Activated T-cell treated with anti-CD3 and anti-CD28 coated beads for 48 hours (primary cell): Measurements from ENCODE around the gene ACVR1.

Experiments
- DNase-seq: peaks from one replicate; pipeline ENCODE4 v3.0.0-alpha.2; 2020; ENCODE audit warnings: low read depth

Gene ACVR1

GRCh38 chr2:157699009-157699408 lies 177.1 kb downstream of the ACVR1 start:
- no peak for DNase-seq

DNA sequence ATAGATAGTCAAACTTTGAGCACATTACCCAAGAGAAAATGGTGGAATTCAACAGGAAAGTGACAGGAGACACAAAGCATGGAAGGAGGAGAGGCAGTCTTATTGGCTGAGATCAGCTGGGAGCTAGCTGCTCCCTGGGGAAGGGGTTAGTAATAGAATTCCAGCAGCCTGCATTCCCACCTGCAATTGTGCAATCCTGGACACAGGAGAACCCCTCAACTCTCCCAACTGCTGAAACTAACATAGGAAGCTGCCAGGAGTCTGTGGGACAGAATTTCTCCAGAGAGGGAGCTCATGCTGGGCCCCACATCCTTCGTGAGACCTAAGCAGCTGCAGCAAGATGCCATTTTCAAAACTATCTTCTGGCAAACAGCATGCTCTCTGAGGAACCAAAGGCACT lies 177.7 kb downstream of the ACVR1 start:
- no peak for DNase-seq

- DNase-seq, result no peak
These were observed 180.1 kb downstream of the ACVR1 start for GRCh38 chr2:157696036-157696435.

DNA sequence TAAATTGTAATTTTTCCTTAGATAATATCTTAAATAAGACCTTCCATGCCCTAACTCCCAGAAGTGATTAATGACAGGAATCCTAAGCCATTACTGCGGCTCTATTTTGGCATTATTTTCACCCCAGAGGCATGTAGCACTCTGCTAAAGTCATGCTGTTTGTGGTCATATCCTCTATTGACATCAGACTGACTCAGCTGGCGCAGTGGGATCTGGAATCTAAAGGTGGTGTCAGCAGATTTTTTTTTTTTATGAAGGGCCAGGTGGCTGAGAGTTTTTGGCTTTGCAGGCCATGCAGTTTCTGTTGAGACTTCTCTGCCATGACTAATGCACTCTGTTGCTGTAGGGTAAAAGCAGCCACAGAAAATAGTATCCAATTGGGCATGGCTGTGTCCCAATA lies 183.4 kb downstream of the ACVR1 start:
- no peak for DNase-seq

DNA sequence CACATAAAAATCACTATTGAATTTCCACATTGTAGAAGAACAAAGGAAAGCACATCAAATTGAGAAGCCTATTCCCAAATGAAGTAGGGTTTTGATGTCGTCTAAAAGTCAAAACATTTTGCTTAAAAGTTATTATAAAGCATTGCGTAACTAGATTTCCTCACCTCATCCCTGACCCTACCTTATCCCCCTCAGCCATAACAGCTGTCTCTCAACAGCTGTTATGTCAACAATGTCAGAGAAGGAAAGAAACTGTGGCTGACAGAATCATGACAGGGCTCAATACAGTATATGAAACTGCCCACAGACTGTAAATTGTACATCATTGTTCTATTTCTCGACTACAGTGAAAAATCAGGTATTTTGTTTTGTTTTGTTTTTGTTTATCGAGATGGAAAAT lies 184.4 kb downstream of the ACVR1 start:
- DNase-seq, result no peak

DNA sequence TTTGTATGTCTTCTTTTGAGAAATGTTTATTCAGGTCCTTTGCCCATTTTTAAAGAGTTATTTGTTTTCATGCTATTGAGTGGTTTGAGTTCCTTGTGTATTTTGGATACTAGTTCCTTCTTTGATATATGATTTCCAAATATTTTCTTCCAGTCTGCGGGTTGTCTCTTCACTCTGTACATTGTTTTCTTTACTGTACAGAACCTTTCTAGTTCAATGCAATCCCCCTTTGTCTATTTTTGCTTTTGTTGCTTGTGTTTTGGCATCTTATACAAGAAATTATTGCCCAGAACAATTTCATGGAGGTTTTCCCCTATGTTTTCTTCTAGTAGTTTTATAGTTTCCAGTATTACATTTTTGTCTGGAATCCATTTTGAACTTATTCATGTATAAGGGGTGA lies 185.0 kb downstream of the ACVR1 start:
- no peak for DNase-seq
